Midbrain (tissue), 1 donor: Measurements from ENCODE around the gene WNK1.
A peak's percentile ranks its signal among the peaks of the same experiment; 100 is the strongest.
"Not testable (repeated sequence)": the region's sequence is repeated elsewhere in the genome, so short reads cannot be mapped to it uniquely, and the experiment has no call there.

ENCODE experiments used
- DNase-seq: peaks from one replicate; lab custom pipeline; 2025; lab: John Stamatoyannopoulos, UW

The WNK1 gene

DNA sequence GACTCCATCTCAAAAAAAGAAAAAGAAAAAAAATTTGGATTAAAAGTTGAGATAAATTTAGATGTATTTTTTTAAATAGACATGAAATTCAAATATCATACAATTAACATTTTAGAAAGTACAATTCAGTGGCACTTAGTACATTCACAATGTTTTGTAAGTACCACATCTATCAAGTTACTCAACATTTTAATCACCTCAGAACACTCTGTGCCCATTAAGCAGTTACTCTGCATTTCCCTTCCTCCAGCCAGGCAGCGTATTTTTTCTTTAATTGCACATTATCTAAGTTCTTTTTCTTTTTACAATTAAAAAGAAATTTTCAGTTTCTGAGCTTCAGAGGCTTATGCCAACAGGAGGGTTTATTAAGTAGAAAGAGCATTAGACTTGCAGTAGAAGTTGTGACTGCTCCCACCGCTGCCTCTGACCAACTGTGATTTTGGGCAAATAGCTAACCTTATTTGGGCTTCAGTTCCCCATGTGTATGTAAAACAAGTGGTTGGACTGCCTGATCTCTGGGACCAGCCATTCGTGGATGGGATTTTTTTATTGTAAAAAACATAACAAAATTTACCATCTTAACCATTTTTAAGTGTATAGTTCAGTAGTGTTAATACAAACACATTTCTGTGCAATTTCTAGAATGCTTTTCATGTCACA lies 65.7 kb downstream of the WNK1 start:
- no peak for DNase-seq

DNA sequence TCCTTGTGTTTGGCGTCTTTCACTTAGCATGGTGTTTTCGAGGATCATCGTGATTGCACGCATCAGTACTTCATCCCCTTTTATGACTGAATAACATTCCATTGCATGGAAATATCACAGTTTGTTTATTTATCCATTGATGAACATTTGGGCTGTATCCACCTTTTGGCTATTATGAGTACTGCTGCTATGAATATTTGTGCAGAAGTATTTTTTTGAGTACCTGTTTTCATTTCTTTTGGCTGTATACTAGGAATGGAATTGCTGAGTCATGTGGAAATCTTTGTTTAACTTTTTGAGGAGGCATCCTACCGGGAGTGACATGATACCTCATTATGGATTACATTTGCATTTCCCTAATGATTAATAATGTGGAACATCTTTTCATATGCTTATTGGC lies 66.4 kb downstream of the WNK1 start:
- DNase-seq: no peak

DNA sequence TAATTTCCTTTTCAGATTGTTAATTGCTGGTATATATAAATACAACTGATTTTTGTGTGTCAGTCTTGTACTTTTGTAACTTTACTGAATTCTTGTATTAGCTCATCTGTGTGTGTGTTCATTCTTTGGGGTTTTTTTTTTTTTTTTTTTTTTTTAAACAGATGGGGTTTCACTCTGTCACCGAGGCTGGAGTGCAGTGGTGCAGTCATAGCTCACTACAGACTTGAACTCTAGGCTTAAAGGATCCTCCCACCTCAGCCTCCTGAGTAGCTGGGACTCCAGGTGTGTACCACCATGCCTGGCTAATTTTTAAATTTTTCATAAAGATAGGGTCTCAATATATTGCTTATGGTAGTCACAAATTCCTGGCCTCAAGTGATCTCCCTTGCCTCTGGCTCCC lies 68.0 kb downstream of the WNK1 start:
- no peak for DNase-seq

DNA sequence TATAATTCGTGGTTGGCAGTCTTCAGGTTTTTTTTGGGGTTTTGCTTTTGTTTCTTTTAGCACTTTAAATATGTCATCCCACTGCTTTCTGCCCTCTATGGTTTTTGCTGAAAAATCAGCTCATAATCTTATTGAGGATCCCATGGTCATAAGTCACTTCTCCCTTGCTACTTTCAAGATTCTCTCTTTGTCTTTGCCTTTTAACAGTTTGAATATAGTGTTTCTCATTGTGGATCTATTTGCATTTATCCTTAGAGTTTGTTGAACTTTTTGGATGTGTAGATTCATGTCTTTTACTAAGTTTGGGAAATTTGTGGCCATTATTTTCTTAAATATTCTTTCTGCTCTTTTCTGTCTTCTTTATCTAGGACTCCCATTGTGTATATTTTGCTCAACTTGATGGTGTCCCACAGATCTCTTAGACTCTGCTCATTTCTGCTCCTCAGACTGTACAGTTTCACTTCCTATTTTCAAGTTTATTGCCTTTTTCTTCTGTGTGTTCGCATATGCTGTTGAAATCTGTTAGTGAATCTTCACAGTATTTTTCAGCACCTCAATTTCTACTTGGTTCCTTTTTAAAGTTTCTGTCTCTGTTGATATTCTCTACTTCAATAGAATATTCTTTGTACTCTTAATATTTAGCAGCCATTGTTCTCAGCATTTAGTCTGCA lies 70.8 kb downstream of the WNK1 start:
- peak; percentile 17 for DNase-seq

DNA sequence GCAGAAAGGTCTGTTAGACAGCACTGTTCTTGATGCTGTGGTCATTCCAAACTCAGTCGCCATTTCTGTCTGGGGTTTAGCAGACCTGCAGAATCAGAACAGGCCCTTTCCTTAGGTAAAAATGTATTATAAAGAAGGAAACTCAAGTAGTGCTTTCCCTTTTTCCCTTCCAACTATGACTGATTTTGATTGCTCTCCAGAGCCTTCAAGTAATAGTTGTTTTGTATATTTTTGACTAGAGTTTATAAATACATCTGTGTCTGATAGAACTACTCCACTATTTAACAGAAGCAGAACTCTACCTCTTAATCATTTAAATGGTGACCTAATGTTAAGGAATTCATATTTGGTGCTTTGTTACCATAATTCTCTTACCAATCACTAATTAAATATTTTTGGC lies 74.0 kb downstream of the WNK1 start:
- no peak for DNase-seq

DNA sequence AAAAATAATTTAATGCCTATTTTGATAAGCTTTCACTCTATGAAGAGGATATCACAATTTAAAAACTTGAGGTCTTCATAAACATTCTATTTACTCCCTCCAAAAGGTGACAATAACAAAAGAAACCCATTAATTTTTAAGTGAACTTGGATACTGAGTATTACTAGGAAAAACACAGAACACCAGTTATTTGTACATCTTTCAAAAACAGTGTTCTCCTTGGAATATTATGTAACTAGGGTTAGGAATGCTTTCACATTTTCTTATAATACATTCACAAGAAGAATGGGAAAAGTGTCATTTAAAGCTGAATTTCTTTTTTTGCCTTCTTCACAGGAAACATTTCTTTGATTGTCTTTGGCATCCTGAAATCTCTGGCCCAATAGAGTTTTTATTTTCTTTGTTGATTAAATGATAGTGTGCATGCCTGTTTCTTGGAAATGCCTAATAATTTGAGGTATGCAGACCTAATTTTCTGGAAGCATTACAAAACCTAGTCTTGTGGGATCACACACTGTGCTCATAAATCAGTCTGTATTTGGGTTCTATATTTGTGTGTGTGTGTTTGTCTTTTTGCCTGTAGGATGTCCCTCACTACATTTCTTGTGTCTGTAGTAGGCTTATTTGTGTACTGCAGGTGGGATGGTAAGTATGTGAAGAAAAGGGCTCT lies 76.5 kb downstream of the WNK1 start:
- no peak for DNase-seq

DNA sequence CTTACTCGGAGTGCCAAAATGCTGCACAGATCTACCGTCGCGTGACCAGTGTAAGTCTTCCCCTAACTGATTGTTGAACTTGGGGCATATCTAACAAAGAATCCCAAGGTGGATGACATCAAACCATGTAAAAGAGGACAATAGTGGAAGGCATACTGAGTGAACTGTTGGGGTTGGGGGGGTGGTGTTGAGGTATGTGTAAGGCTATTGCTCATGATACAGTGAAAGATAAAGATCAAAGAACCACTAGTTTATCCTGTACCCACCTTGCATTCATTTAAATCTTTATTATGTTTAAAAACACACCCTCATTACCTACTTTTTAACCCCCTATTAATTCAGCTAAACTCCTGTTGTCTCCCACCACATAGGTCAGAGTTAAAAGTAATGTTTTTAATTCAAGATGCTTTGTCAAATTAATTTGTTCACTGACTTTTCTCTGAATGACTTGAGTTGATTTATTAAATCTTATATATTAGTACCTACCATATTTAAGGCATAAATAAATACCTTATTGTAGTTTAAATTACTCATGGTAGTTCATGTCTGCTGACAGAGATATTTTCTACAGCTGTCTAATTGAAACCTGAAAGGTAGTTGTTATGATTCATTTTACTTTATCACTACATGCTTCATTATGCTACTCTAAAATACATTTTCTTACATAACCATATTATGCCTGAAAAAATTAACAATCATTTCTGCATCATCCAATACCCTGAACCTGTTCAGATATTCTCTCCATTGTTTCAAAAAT lies 77.9 kb downstream of the WNK1 start:
- DNase-seq: no peak

DNA sequence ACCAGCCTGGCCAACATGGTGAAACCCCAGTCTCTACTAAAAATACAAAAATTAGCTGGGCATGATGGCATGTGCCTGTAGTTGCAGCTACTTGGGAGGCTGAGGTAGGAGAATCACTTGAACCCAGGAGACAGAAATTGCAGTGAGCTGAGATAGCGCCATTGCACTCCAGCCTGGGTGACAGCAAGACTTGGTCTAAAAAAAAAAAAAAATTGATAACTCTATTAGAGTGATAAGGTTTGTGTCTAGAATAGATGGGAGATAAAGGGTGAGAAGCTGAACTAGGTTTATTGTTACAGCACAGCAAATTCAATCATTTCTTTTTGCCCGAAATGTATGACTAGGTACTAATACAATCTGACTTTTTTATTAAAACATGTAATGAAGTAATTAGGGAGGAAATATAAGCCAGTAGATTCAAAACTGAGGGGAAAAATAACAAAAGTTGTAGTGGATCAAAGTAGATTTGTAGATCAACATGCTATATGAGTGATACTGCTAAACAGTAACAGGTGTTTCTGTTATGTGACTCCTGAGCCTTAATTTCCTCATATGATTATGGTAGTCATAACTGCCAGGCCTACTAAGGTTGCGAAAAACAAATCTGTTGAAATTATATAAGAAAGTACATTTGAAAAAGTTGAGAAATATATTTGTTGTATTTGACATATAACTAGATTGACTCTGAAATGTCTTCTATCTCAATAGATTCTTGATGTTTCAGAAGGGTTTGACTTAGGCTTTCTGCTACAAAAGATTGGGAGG lies 83.6 kb downstream of the WNK1 start:
- DNase-seq: no peak

DNA sequence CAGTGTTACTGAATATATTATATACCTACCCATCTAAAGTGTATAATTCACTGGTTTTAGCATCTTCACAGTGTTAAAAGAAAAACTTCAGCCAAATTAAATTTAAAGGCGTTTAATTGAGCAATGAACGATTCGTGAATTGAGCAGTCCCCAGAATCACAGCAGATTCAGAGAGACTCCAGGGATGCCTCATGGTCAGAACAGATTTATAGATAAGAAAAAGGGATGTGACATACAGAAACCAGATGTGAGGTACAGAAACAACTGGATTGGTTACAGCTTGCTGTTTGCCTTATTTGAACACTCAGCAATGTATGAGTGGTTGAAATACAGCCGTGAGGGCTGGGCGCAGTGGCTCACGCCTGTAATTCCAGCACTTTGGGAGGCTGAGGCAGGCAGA lies 84.6 kb downstream of the WNK1 start:
- DNase-seq: no peak

DNA sequence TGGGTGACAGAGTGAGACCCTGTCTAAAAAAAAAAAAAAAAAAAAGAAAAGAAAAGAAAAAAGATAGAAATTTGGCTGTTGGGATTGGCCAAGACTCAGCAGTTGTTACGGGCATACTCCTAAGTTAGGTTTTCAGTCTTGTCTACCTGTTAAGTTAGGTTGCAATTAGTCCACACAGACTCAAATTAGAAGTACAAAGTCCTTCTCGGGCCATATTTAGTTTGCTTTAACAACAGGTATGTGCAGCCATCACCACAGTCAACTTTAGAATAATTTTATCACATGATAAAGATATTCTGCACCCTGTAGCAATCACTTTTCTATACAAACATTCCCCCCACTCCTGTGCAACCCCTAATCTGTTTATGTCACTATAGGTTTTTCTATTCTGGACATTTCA lies 85.2 kb downstream of the WNK1 start:
- DNase-seq: no peak

DNA sequence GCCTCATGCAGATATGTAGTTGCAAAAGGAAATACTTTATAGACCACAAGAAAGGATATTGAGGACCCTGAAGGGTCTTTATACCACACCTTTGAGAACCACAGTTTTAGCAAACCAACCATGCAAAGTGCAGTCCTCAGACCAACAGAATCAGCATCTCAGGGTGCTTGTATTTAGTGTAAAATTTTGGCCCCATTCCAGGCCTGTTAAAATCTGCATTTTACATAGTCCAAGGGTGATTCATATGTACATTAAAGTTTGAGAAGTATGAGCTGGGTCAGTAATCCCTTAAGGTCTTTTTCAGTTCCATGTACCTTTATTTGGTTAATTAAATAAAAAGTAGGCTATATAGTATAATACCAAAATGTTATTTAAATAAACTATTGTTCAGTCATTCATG lies 91.2 kb downstream of the WNK1 start:
- no peak for DNase-seq

DNA sequence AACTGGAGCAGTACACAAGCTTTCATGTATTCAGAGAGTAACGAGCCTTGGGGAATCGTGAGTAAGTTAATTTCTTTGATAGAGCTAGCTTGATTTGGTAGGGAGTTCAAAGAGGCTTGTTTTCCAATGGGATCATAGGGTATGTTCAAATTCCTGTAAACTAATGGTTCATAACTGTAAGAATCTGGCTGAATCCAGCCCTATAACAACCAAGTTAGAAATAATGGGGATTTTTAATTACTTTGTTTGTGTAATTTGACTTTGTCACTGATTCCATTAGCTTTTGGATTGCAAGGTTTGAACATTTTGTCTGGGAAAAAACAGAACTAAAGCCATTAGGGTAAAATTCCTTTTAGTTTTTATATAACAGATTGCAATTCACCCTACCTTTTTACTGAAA lies 94.0 kb downstream of the WNK1 start:
- DNase-seq: no peak

DNA sequence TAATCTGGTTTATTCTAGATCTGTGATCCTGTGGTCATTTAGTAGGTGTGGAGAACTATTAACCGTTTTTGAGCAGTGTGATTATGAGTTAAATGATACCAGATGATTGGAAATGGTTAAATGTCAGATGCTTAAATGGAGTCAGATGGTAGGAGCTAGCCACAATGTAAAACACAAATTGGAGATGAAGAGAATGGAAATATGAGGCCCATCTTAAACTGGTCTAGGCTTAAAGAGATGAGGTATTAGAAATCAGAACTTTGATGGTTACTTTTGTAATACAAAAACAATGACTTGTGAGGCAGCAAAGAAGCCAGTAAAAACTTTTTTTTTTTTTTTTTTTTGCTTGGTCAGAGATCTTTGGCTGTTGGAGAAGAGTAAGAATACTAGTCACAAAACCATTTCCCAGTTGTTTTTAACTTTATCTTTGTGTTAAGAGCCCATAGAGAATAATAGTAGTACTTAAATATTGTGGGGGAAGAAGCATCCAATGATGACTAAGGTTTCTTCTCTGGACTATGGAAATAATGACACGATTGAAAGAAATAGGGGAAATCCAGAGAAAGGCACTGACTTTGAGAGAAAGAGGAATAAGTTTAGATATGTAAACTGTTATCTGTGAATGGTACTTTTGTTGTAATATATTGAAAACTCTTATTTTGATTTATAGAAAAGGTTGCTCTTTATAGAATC lies 95.9 kb downstream of the WNK1 start:
- DNase-seq: no peak

DNA sequence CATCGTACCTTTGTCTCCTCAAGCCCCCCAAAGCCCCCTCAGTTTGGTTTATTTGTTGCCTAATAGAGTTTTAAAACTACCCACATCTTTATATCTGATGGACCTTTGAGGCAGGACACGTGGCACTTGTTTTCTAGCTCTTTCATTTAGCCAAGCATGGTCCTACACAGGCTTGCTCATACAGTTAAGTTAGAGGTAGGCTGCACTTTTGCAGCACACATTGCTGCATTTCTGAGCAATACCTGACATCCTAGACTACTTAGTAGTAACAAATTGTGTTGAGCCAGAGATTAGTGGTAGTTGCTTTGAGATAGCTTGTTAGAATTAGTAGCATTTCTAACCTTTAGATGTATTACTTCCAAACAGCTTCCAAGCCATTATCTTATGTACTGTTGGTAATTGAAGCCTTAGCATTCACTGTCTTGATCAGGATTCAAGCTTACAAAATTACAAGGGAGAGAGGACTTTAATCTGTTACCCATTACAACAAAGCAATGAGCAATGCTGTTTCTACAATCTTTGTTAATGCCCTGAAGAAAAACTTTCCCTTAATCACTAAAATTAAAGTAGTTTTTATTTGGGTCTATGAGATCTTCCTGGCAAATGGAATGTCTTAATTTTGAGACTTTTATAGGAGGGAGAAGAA lies 96.6 kb downstream of the WNK1 start:
- DNase-seq: no peak

DNA sequence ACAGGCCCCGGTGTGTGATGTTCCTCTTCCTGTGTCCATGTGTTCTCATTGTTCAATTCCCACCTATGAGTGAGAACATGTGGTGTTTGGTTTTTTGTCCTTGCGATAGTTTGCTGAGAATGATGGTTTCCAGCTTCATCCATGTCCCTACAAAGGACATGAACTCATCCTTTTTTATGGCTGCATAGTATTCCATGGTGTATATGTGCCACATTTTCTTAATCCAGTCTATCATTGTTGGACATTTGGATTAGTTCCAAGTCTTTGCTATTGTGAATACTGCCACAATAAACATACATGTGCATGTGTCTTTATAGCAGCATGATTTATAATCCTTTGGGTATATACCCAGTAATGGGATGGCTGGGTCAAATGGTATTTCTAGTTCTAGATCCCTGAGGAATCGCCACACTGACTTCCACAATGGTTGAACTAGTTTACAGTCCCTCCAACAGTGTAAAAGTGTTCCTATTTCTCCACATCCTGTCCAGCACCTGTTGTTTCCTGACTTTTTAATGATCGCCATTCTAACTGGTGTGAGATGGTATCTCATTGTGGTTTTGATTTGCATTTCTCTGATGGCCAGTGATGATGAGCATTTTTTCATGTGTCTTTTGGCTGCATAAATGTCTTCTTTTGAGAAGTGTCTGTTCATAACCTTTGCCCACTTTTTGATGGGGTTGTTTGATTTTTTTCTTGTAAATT lies 97.5 kb downstream of the WNK1 start:
- DNase-seq: not testable (repeated sequence)

DNA sequence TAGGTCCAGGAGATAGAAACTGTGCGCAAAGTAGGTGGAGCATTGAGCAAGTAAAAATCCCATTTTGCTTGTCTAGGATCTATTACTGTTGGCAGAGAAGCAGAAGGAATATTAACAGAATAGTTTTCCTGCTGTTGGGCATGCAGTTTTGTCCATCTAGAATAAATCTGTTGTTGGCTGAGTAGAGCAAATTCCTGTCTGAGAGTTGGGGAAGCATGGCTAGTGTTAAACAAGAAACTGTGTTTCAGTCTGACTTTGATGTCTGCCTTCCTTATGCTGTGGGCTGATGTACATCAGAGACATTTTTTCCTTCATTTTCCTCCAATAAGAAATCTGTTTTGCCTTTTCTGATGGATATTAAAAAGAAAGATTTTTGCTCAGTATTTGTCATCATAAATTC lies 99.0 kb downstream of the WNK1 start:
- no peak for DNase-seq

DNA sequence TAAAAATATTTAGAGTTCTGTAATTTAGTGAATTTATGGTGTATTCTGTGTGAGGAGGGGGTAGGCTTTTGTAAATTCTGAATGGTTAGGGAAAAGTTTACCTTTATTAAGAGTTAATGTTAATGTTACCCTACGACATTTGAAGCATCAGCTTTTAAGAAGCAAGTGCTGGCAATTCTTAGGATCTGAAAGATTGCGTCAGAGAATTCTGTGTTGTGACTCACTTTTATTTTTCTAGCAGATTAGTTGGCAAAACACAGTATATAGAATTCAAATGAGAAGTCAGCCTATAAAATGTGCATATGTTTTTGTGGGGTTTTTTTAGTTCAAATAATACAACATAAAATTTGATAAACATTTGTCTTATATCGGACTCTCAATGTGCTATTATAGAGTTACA lies 99.5 kb downstream of the WNK1 start:
- DNase-seq: no peak

DNA sequence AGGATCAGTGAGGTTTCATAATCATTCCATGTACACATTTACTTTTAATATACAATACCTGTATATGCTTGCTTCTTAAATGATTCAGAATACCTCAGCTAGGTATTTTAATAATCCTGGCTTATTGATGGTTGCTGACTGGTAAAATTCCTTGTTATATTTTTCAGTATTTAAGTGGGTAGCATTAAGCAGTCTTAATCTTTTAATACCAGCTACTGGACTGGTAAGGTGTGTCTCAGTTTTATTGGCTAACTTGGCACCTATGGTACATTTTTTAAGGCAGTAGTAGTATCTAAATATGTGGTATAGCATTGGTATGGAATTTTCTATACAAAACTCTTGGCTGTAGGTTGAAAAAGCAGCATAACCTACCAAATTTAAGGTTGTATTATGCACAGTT lies 100.5 kb downstream of the WNK1 start:
- no peak for DNase-seq

DNA sequence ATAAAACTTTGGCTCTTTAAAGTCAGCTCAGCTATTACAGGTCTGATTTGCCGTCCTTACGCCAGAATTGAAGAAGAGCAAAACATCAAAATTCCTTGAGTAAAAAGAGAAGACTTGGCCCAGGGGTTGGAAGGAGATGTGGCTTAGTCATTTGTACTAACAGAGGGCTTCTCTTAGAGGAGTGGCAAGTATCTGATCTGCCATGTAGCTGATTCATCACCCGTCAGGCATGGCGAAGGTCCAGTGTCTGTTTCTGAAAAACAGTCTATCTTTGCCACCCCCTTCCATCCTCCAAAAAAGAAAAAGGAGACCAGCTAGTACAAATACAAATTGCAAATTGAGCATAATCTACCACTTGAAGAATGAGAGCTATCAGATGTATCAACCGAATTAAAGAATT lies 105.2 kb downstream of the WNK1 start:
- DNase-seq: no peak

DNA sequence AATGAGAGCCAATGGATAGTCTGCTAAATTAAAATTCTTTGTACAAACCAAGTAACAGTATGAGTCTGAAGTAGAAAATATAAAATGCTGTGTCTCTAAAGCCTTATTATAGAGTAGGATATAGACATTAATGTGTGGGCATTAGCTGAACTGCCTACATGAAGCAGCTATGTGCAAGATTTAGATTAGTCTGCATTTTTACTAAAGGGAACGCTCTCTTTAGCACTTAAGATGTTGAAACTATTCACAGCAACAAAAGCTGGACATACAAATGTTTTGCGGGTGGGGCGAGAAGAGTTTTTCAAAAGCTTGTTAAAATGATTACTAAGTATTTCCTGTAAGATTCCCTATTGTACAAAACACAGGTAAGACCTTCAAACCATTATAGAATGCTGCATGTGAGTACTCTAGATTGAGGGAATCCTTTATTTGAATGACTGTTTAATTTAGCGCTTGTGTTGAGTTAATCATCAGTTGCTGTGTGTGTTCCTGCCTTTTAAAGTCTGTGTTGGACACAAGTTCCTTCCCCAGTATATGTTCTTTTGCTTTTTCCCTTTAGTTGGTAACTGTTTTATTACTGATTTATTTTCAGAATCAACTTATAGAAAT lies 110.0 kb downstream of the WNK1 start:
- DNase-seq: no peak
